Prostate gland (tissue), 2 donors: ENCODE data around the gene OGFOD3. TPM values are rescaled to one million over a fixed set of nuclear protein-coding genes. Genes with fewer than 3 reads are reported as not detected.
A peak's percentile ranks its signal among the peaks of the same experiment; 100 is the strongest.
"Not testable (repeated sequence)": the region's sequence is repeated elsewhere in the genome, so short reads cannot be mapped to it uniquely, and the experiment has no call there.

Experiments used
- DNase-seq: peaks from one replicate; pipeline ENCODE4 v3.0.0-alpha.2; 2019; ENCODE audit warnings: low spot score
- H3K27ac ChIP-seq, 2 donors: fragments of 200-600 bp; sonication (generic); 2 replicates each; pipeline ENCODE4 v1.5.1; 2017 to 2019
- H3K27me3 ChIP-seq: fragments of 200-600 bp; sonication (generic); replicated peaks from 2 replicates; pipeline ENCODE4 v1.5.1; 2019; ENCODE audit not compliant: insufficient read depth
- H3K36me3 ChIP-seq, 2 donors: fragments of 200-600 bp; sonication (generic); 1 replicate in 1 of 2; 2 replicates in 1 of 2; pipeline versions ENCODE4 v1.5.1 to v1.8.1; 2017 to 2019
- H3K4me1 ChIP-seq: fragments of 200-600 bp; sonication (generic); replicated peaks from 2 replicates; pipeline ENCODE4 v1.5.1; 2019
- H3K4me3 ChIP-seq, 2 donors: fragments of 200-600 bp; sonication (generic); 2 replicates each; pipeline ENCODE4 v1.5.1; 2017 to 2019
- H3K9me3 ChIP-seq: fragments of 200-600 bp; sonication (generic); 2 replicates; pipeline ENCODE4 v1.5.1; 2017
- CTCF ChIP-seq, 4 experiments: fragments of 200-600 bp in 2 of 4; fragments of 450-650 bp in 2 of 4; sonication (generic) in 2 of 4; IDR thresholded peaks; 1 replicate in 3 of 4; 2 replicates in 1 of 4; pipeline ENCODE4 v1.5.1; 2016 to 2019; ENCODE audit warnings: antibody characterized with exemption in 4 of 4, mild to moderate bottlenecking in 2 of 4, moderate library complexity in 2 of 4
- POLR2A ChIP-seq: fragments of 450-650 bp; IDR thresholded peaks from one replicate; pipeline ENCODE4 v1.6.1; 2016; ENCODE audit warnings: antibody characterized with exemption, mild to moderate bottlenecking
- POLR2AphosphoS5 ChIP-seq: sonication (generic); formaldehyde crosslinking; IDR thresholded peaks from one replicate; pipeline ENCODE4 v1.6.1; 2017; ENCODE audit warnings: antibody characterized with exemption
- WGBS: methylation state at CpG from one replicate; pipeline ENCODE4 v1.1.5; 2018; 5-methylcytosine and 5-hydroxymethylcytosine counted together
- intact Hi-C: fragments of 100-400 bp; cut with DNase I; formaldehyde crosslinking; loops from one replicate; pipeline ENCODE4 v1.14.2; 2022
- total RNA-seq, 2 donors: library from RNA; depleted of rRNA; stranded (reverse); fragments of >200 nt; gene quantifications; one replicate each; pipeline ENCODE4 v1.1.0, GENCODE V29; 2016

OGFOD3 gene
- total RNA-seq, 2 donors from 2014 or later: 41.0 to 65.8 TPM

DNA sequence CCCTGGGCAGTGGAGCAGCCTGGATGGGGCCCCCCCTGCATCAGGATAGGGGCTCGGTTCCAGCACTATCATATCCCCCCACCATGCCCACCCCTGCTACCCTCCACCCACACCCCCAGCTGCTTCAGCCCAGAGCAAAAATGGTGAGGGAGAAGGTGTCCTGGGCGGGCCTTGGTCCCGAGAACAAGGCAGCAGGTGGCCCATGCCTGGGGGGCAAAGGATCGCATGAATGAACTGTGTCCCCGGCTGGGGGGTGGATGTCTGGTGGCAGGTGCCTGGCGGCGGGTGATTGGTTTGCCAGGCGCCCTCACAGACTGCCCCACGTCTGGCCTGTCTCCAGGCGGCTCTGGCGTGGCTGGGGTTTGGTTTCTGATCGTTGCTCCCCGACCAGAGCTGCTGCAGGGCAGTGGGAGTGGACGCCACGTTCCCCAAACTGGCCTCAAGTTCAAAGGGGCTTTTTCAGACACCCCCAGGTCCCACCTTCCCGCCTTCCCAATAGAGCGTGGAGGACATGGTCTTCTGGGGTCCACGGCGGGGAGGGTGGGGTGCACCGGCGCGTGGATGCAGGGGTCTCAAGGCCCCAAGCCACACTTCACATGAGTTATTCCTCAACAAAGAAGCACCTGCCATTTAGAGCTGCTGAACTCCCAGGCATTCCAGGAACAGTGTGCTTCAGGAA, 34.2 kb downstream of the OGFOD3 start:
- Histone ChIP-seq H3K4me3 (no peak overlapping the region), H3K9me3 (no peaks in the 10 kb centered on the region), H3K27me3 (no peaks in the 10 kb centered on the region), H3K27ac (peak overlapping the region in 1 of 2 donors; percentile 7), H3K36me3 (no peaks in the 10 kb centered on the region), H3K4me1 (peaks cover 5% of the 10 kb centered on the region)
- TF ChIP-seq CTCF (IDR thresholded peaks at IDR 0.05) (no peak), POLR2A (no peak), POLR2AphosphoS5 (no peak)
- DNase-seq: no peak
- intact Hi-C loops: no loop called here
- 50% methylated on average over 22 of the region's 22 CpGs for WGBS

GRCh38 chr17:82383411-82383810, 35.0 kb downstream of the OGFOD3 start:
- 45% methylated on average over 14 of the region's 18 CpGs for WGBS
- H3K4me1 ChIP-seq: peaks cover 5% of the 10 kb centered on the region
- no peak for DNase-seq
- H3K36me3 ChIP-seq: no peaks in the 10 kb centered on the region
- no peak overlapping the region for H3K4me3 ChIP-seq
- H3K9me3 ChIP-seq: no peaks in the 10 kb centered on the region
- no peak overlapping the region for H3K27ac ChIP-seq
- TF ChIP-seq POLR2AphosphoS5: no peak
- peaks cover 2% of the 10 kb centered on the region for H3K27me3 ChIP-seq
- intact Hi-C loops: no loop called here

- Histone ChIP-seq H3K9me3 (no peaks in the 10 kb centered on the region), H3K4me3 (no peak overlapping the region), H3K36me3 (no peaks in the 10 kb centered on the region), H3K4me1 (peaks cover 5% of the 10 kb centered on the region), H3K27me3 (peaks cover 7% of the 10 kb centered on the region), H3K27ac (no peak overlapping the region)
- TF ChIP-seq CTCF (IDR thresholded peaks at IDR 0.05) (no peak), POLR2A (no peak), POLR2AphosphoS5 (no peak)
- WGBS: 79% methylated on average over 11 of the region's 11 CpGs
- intact Hi-C loops: no loop called here
- DNase-seq: no peak
These were observed 35.5 kb downstream of the OGFOD3 start for GRCh38 chr17:82382933-82383255.

DNA sequence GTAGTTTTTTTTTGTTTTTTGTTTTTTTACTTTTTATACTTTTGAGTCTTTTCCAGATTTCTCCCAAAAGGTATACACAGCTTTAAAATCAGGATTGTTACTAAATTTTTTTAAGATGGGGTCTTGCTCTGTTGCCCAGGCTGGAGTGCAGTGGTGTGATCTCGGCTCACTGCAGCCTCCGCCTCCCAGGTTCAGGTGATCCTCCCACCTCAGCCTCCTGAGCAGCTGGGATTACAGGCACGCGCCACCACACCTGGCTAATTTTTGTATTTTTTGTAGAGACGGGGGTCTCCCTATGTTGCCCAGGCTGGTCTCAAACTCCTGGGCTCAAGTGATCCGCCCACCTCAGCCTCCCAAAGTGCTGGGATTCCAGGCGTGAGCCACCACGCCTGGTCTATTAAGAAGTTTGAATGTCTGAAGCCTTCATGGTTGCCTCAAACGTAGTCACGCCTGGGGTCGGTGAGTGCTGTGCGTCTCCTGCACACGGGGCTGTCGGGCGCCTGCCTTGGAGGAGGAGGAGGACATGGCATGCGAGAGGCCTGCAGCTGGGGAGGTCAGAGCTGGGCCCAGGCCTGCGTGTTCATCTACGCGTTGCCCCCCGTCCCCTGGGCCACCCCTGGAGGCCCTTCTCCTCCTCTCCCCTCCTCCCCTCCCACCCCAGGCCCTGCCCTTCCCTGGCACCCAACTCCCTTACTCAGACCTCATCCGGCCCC, 36.0 kb downstream of the OGFOD3 start:
- 86% methylated on average over 21 of the region's 21 CpGs for WGBS
- intact Hi-C loops, DNase-seq, H3K4me1 ChIP-seq, H3K36me3 ChIP-seq, H3K27me3 ChIP-seq, H3K9me3 ChIP-seq, H3K4me3 ChIP-seq, H3K27ac ChIP-seq: not testable (repeated sequence)

DNA sequence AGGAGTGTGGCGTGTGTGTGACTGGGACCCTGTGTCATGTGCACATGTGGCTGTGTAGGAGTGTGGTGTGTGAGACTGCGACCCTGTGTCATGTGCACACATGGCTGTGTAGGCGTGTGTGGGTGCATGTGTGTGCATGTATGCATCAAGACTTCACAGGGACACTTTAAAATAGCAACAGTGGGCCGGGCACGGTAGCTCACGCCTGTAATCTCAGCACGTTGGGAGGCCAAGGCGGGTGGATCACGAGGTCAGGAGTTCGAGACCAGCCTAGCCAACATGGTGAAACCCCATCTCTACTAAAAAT, 36.7 kb downstream of the OGFOD3 start:
- H3K9me3 ChIP-seq, H3K4me3 ChIP-seq, H3K36me3 ChIP-seq, H3K27ac ChIP-seq, intact Hi-C loops, H3K27me3 ChIP-seq, DNase-seq, H3K4me1 ChIP-seq: not testable (repeated sequence)
- 80% methylated on average over 10 of the region's 10 CpGs for WGBS

- no peak overlapping the region for H3K4me3 ChIP-seq
- no peak overlapping the region for H3K27ac ChIP-seq
- no peaks in the 10 kb centered on the region for H3K36me3 ChIP-seq
- WGBS: 56% methylated on average over 23 of the region's 23 CpGs
- H3K4me1 ChIP-seq: peaks cover 5% of the 10 kb centered on the region
- DNase-seq: no peak
- H3K27me3 ChIP-seq: peaks cover 12% of the 10 kb centered on the region
- intact Hi-C loops: no loop called here
- H3K9me3 ChIP-seq: no peaks in the 10 kb centered on the region
- no peak for TF ChIP-seq CTCF (IDR thresholded peaks at IDR 0.05)
- TF ChIP-seq POLR2A: no peak
- TF ChIP-seq POLR2AphosphoS5: no peak
These were observed 37.3 kb downstream of the OGFOD3 start for GRCh38 chr17:82380860-82381702.
